GM19468 (cell line): Measurements from ENCODE around the gene ZMIZ1.

ENCODE experiments used
- ATAC-seq: cut with Tn5 transposase; IDR thresholded peaks from one replicate; pipeline ENCODE4 v1.9.1; 2021; ENCODE audit warnings: mild to moderate bottlenecking, moderate library complexity, moderate number of reproducible peaks; ENCODE audit not compliant: unreplicated experiment; ENCODE audit errors: extremely low read depth

ZMIZ1 gene

DNA sequence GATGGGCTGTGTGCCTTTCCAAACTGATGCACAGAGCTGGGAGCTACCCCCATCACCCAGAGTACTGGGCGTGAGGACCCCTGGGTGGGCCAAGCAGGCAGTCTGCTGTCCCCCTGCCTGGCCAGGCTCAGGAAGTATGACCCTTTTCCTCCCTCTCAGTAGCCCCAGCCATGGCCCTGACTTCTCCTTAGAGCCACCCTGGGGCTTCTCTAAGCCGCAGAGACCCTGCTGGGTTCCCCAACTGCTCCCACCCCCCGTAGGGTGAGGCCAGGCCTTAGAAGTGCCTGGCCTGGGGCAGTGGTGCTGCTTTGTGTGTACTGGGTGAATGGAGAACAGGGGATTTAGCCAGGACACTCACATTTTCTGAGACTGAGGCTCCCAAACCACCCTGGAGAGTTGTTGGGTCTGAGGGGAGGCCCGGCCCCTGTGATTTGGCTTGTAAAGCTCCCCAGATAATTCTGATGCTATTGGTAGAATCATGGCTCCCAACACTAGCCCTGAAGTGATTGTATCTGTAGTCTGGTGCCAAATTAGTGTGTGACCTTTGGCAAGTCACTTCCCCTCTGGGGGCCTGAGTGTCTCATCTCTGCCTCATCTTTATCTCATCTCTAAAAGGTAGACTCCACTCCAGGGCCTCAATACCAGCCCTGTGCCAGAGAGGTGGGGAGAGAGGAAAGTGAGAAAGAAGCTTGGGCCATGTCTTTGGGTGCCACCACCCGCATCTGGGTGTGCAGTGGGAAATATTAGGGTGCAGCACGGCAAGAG is 178.8 kb downstream of the ZMIZ1 start:
- no peak for ATAC-seq

DNA sequence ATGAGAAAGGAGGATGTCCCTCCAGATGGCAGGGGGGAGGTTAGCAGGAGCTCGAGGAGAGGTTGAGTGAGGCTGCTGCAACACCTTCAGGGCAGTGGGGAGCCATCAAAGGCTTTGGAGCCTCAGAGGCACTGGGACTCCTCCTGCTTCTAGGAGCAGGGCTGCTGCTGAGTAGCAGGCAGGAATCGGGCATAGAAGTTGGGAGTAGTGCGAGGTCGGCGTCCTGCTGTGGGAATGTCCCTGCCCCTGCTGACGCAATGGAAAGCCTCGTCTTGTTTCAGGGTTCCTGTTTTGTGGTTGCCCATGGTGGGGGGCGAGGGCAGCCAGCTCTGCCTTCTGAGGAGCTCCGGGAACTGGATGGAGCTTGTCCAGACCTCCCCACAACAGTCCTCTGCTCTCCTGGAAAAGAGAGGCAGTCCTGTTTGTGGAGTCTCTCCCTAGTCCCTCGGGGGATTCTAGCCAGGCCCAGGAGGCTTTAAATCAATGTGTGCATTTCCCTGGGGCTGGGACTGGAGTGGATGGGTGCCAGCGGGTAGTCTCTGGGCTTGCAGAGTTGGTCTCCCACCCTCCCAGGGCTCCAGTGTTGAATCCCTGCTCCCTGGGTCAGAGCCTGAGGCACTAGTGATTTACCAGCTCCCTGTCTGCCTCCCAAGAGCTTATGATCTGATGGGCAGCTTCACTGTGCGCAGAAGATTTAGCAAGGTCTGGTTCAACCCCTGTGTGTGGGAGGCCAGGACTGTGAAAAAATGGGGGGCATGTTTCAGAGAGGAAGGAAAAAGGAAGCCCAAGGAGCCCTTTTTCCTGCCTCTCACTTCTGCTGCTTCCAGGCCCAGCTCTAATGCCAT is 179.8 kb downstream of the ZMIZ1 start:
- ATAC-seq, result no peak

DNA sequence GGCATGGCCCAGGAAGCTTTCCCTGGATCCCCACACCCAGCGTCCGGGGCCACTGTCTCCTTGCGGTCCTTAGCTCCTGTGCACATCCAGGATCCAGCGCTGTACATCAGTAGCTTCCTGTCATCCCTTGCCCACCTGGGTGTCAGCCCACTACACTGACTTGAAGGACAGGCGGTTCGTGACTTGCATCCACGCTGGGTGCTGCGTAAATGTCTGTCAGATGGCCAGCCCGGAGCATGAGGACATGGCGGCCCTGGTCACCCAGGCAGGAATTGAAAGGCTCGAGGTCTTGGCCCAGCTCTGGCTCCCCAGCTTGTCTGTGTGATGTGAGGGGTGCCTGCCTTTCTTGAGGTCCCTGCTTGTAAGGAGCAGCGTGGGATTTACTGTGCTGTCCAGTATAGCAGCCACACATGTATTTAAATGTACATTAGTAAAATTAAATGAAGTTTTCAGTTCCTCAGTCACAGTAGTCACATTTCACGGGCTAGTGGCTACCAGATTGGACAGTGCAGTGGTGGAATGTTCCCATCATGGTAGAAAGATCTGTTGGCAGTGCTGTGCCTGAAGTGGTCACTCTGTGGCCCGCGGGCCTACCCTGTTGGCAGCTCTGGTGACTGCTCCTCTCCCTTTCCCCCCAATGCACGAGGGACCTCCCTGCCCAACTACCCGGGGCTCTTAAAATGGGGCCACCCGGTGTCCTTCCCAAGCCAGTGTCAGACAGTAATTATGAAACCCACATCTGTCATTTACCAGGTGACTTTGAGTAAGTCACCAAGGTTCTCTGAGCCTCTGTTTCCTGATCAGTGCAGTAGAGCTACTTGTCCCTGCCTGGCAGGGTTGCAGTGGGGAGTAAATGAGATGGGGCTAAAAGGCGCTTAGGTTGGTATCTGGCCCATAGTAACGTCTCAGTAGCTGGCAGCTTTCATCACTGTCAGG is 180.7 kb downstream of the ZMIZ1 start:
- ATAC-seq, result peak; percentile 32

DNA sequence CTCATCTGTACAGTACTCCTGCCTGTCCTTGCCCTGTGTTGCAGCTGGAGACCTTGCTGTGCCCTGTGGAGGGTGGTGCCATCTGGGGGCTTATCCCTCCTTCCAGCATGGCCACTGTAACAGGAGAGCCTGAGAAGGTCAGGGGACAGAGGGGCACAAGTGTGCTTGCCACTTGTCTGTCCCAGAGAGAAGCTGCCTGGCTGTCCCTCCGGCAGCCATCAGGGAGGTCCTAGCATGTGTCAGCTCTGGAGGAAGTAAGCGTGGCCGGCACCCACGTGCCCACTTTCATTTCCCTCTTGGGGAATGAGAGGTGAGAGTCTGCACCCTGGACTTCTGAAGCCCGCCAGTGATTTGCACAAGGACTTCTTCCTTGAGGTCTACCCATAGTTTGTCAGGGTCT is 181.5 kb downstream of the ZMIZ1 start:
- peak; percentile 42 for ATAC-seq

DNA sequence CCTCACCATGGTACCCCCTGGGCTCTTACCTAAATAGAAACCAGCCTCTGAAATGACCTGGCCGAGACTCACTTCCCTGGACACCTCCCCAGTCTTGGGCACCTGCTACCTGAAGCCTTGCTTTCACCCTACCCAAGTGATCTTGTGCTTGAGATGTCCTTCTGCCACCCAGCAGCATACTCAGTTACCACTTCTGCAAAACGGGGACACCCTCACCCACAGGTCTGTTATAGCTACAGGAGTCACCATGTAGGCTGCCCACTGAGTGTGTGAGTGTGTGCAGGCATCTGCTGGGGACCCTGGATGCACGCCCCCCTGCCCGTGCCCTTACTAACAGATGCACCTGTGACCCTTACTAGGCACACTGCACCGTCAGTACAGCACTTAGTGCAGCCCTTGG is 183.7 kb downstream of the ZMIZ1 start:
- no peak for ATAC-seq

DNA sequence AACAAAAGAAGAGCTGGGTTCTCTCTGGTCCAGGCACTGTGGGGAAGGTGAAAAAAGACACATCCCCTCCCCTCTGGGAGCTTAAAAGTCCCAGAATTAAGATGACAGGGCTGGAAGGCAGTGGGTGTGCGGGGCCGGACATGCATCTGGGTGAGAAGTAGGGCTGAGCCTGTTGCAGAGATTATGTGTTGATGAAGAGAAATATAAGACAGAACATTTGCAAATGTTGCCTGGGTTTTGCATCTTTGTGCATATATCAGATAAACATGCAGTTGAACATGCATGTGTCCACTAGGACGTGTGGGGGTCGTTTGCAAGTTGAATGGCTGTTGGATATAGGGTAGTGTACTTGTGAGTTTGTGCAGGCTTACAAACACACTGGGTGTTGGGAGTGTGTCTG is 184.2 kb downstream of the ZMIZ1 start:
- no peak for ATAC-seq

DNA sequence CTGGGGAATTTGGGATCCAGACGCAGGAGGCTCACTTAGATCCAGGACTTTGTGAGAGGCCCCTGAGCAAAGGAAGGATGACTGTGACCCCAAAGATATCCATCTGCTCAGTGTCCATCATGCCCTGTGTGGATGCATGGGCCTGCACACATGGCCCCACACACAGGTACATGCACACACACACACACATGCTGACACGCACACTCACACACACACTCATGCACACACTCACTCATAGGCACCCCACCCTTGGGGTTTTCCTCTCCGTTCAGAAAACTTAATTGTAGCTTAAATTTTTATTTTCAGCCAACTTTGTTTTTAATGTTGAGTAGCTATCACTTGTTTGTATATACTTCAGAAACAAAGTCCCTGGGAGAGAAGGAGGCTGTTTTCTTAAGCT is 184.9 kb downstream of the ZMIZ1 start:
- no peak for ATAC-seq

DNA sequence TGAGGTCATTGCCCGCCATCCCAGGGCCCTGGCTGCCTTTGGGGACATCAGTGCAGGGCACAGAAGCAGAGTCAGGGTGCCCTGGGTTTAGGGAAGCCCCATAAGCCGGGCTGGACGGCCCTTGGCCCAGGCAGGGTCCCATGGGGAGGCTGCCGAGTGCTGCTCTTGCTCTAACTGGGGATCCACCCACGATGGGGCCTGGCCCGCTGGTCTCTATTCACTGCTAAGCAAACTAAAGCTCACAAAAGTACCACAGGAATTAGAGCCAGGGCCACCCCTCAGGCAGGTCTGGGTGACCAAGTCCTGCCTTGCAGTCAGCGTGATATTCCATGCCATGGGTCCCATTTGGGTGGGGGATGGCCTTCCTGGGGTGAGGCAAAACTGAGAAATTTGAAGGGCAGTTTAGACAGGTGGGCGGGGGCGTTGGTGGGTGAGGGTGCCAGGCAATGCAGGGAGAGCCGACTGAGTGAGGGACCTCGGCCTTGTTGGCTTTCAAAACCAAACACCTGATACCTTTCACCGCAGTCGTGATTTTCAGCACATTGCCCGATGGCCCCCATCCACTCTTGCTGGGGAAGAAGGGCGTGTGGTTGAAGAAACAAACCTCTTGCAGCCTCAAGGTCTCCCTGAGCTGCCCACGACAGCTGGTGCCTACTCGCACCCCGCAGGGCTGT is 185.7 kb downstream of the ZMIZ1 start:
- ATAC-seq, result no peak

DNA sequence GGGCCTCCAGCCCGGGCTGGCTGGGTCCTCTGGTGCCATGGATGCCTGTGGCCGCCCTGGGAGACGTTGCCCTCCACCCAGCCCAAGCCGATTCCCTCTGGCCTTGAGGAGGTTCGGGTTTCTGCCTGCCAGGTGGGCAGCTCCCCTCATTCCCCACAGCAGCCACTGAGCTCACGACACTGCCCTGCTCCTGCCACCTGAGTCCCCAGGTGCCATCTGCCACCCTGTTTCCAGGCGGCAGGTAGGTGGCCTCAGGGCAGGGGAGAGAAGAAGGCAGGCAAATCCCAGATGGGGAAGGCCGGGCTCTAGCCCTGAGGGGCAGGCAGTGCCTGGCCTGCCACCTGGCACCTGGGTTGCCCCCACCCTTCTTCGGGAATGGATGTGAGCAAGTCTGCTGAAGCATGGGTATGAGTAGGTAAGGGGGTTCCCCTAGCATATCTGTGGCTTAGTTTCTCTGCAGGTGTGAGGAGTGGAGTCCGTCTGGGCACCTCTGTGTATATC is 186.3 kb downstream of the ZMIZ1 start:
- ATAC-seq, result no peak

DNA sequence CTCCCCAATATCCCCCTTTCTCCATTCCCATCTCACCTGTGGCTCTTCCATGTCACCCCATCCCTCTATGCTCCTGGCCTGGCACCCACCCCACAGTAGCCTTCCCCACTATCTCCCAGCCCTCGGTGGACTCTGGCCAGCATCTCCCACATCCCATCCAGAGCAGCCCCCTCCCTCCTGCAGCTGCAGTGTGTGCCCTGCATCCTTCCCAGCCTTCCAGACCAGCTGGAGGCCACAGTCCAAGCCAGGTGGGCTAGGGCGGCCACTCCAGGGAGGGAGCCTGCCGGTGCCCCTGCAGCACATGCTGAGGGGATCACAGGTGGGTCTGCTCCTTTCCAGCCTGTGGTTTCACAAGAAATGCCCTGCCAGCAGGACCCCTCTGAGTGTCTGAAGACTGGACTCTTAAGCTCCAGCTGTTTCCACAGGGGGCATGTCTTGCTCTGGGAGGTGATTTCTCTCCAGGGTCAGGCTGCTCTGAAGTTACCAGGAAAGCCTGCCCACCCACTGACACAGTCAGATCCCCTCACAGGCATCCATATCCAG is 187.6 kb downstream of the ZMIZ1 start:
- ATAC-seq, result no peak

DNA sequence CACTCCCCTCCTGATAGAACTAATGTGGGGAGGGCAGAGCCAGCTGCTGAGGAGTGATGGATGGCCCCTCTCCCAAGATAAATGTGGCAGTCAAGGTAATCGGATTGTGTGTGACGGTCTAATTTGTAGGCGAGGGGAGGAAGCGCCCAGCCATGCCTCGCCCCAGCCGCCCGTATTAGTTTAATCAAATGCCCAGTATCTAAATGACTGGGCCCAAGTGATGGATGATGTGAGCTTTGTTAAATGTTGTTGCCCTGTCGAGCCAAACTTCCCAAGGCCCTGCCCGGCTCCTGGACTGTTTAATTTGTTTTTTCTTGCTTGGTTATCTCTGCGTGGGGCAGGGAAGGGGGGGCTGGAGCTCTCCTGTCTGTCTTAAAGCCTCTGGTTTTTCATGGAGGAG is 190.1 kb downstream of the ZMIZ1 start:
- no peak for ATAC-seq

DNA sequence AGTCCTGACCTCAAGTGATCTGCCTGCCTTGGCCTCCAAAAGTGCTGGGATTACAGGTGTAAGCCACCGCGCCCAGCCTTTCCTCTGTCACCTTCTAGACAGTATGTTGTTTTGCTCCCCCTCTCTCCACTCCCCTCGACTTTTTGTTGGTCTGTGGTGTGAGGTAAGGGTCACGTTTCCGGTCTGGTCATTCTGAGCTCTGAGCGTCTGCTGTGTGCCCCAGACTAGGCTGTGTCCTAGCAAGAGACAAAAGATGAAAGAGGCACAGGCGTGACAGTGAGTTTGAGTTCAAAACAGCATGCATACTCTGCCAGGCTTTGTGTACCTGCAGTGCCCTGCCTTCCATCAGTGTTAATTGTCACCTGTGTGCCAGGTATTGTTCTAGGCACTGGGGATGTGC is 191.1 kb downstream of the ZMIZ1 start:
- no peak for ATAC-seq

DNA sequence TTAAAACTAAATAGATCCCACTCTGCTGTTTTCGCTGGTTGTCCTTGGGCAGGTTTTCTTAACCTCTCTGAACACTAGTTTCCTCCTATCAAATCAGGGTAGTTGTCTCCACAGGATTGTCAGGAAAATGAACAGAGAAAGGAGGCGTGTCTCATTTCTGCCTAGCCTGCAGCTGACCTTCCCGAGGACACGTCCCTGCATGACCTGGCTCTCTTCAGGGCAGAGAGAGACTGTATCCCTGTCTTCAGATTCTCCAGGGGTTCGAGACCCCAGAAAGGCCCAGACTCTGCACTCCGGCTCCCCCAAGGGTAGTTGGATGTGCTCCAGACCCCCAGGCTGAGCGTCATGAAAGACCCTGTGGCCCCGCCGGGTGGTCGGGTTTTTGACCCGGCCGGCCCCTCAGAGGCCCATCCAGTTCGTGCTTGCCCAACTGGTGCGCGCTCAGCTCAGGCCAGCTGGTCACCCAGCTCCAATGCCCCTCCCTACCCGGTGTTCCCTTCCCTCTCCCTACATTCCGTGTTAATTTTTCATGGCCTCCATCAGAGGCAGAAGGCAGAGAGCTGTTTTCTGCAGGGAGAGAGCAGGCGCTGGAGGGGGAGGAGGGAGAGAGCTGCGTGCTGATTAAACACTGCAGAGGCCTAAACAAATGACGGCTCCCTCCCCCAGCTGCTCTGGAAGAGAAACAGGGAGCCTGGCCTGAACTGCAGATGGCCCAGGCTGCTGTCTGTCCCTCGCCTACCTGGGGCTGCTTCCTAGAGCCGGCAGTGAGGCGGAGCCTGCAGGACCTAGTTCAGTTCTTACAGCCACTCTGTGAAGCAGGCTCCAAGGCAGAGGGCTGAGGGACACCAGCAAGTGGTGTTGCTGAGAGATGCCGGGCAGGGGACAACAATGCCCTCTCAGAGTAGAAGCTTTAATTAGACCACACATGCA is 192.3 kb downstream of the ZMIZ1 start:
- no peak for ATAC-seq

DNA sequence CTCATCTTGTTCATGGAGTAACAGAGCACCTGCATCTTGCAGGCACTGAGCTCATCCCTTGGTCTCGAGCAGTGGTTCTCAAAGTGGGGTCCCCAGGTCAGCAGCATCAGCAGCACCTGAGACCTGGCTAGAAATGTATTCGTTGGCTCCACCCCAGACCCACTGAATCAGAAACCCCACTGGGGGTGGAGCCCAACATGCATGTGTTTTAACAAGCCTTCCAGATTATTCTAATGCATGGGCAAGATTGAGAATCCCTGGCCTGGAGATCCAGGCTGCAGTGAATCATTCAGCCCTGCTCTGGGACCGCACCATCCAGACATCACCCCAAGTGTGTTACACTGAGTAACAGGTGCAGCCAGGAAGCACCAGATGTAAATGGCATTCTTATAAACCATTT is 193.4 kb downstream of the ZMIZ1 start:
- no peak for ATAC-seq

DNA sequence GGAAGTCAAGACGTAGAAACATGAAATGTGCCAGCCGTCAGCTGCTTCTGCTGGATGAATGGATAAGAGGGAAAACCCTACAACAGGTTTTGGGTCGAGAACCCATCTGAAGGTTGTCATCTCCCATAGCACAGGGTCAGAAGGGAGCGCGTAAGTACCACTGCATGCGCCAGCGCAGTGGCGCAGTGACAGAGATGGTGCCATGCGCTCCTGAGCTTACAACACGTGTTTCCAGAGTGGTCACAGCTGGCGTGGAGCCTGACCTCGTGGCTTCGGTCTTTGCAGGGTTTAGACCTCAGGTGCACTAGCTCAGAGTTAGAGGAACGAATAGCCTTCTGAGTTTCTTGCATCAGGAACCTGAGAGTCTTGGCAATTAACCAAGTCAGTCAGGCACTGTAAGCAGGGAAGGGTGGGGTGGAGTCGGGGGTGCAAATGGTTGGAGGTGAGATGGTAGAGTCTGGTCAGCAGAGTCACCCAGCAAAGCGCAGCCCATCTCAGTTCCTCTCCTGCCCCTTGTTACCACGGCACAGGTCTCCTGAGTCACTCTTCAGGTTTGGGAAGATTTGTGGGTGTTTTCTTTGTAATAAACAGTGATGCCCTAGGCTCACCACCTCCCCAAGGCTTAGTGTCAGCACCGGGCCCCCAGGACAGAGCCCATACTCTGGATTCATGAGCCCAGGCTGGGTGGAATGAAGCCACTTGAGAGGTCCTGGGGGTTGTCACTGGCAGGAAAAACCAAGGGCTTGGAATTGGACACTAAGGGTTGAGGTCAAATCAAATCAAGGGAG is 194.4 kb downstream of the ZMIZ1 start:
- ATAC-seq, result no peak

DNA sequence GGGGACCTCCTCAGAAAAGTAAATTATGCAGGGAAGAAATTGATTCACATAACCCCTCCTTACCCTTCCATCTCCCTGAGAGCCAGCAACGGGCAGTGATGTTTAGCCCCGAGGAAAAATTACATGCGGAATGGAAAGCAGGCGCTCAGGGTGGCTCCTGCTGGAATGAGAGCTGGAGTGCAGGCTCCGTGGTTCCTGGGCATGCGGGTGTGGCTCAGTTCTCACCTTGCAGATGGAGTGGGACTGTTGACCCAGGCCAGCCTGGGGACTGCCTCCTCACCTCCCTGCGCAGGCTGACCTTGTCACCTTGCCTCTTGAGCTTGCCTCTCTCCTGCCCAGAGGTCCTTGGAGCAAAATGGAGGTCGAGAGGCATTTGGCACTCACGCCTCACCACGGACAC is 195.2 kb downstream of the ZMIZ1 start:
- ATAC-seq, result no peak

DNA sequence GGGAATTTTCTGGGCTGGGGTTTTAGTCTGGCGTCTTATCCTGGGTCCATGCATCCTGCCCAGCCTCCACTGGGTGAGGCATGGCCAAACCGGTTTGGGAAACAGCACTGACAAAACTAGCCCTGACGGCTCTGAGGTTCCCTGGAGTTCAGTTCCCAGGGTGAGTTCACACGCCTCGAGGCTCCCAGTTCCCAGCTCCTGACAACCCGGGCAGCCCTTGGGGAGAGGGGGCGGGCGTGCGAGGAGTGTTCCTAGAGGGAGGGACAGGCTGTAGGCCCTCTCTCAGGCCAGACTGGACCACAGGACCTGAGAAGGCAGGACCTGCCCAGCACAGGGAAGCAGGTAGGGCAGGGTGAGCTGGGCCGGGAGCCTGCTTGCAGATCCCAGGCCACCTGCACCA is 196.2 kb downstream of the ZMIZ1 start:
- ATAC-seq, result no peak

DNA sequence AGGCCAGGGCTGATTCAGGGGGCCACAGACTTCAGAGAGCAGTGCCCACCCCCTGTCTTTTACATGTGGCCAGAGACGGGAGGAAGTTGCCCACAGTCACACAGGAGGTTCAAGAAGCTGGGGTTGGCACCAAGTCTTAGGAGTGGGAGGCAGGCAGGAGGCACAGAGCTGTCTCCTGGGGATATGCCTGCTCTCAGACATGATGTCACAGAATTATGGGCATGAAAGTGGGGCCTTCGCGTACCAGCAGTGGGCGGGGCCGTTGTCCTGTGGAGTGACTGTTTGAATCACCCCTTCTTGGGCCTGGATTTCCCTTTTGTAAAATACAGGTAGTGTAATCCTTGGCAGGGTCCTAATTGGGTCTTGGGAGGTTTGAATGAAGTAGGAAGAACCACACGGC is 197.3 kb downstream of the ZMIZ1 start:
- ATAC-seq, result no peak
